Measurements from ENCODE around the gene TBC1D4.
A peak's percentile ranks its signal among the peaks of the same experiment; 100 is the strongest.
"Not testable (repeated sequence)": the region's sequence is repeated elsewhere in the genome, so short reads cannot be mapped to it uniquely, and the experiment has no call there.

TBC1D4 gene

GRCh38 chr13:75369981-75370380 is 112.0 kb downstream of the TBC1D4 start:
- no peak for FAIRE-seq
- no peak for TF ChIP-seq POLR2A (IDR thresholded peaks at IDR 0.05; ENCODE audit: low read depth, low read length)
- no peak for DNase-seq (ENCODE audit: insufficient read length, low spot score)

GRCh38 chr13:75368167-75368566 is 113.8 kb downstream of the TBC1D4 start:
- DNase-seq (ENCODE audit: insufficient read length, low spot score) = no peak
- no peak for TF ChIP-seq POLR2A (IDR thresholded peaks at IDR 0.05; ENCODE audit: low read depth, low read length)
- FAIRE-seq = peak; percentile 96

DNA sequence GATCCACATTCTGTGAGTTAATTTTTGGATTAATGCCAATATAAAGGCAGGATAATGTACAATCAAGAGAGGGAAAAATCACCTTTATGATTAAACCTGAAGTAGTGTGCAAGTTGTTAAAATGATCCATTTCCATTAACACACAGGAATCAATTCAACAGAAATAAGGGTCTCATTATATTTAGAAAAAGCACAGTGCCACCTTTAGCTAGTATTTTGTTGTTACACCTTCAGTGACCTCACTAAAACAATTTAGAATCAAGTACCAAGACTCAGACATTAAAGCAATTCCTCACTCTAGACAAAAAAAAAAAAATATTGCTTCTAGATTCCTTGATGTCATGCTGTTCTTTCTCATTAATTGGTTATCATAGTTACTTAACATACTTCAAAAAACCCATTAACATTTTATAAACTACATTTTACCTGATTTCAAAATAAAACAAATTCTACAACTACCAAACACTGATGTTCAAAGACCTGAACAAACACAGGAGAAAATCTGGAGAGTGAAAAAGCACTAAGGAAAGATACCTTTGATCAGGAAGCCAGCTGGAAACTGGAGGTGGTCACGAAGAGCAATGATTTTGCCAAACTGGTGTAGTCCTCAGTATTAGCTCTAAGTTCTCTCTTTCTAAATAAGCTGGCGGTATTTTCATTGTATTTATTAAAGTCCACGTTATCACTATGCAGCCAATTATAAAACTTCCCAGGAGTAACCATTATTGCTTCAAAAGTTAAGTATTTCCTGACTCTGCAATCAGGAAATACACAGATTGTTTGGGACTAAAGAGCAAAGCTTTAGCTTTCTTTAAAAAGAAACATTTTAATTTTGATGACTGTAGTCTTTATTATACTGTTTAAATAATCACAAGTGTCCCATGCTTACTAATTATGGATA is 115.3 kb downstream of the TBC1D4 start:
- peak; percentile 78 for FAIRE-seq
- DNase-seq (ENCODE audit: insufficient read length, low spot score) = no peak
- TF ChIP-seq POLR2A (IDR thresholded peaks at IDR 0.05; ENCODE audit: low read depth, low read length) = no peak

- TF ChIP-seq POLR2A (IDR thresholded peaks at IDR 0.05; ENCODE audit: low read depth, low read length) = no peak
- DNase-seq (ENCODE audit: insufficient read length, low spot score) (peak; percentile 18), FAIRE-seq (peak; percentile 99)
Observed at GRCh38 chr13:75365724-75366173, 116.2 kb downstream of the TBC1D4 start.

DNA sequence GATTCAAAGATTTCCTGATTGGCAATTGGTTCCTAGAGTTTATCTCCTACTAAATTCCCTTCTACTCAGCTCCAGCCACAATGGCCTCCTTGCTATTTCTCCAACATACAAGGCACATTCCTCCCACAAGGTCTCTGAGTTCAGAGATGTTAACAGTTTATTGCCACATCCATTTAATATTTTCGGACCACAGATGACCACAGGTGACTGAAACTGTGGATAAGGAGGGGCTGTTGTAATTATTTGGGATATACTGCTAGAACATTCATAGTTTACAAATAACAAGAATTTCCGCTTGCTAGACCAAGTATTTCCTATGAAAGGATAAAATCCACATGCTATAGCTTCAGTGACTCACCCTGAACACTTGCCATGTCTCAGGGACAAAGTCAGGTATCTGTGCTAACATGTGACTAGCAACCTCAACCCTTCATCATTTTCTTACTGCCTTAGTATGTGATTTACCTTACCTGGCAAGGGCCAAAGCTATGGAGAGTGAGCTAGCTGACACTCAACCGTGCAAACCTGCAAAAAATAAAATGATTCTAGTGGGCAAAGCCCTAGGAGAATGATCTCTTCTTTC is 117.7 kb downstream of the TBC1D4 start:
- FAIRE-seq (peak; percentile 84), DNase-seq (ENCODE audit: insufficient read length, low spot score) (no peak)
- no peak for TF ChIP-seq POLR2A (IDR thresholded peaks at IDR 0.05; ENCODE audit: low read depth, low read length)

GRCh38 chr13:75363371-75363770 is 118.6 kb downstream of the TBC1D4 start:
- DNase-seq (ENCODE audit: insufficient read length, low spot score) (no peak), FAIRE-seq (no peak)
- TF ChIP-seq POLR2A (IDR thresholded peaks at IDR 0.05; ENCODE audit: low read depth, low read length) = no peak

GRCh38 chr13:75362026-75362425 is 119.9 kb downstream of the TBC1D4 start:
- TF ChIP-seq POLR2A (IDR thresholded peaks at IDR 0.05; ENCODE audit: low read depth, low read length) = no peak

GRCh38 chr13:75360170-75360569 is 121.8 kb downstream of the TBC1D4 start:
- no peak for FAIRE-seq
- no peak for DNase-seq (ENCODE audit: insufficient read length, low spot score)
- TF ChIP-seq POLR2A (IDR thresholded peaks at IDR 0.05; ENCODE audit: low read depth, low read length) = no peak

More at GRCh38 chr13:75362026-75362425, 119.9 kb downstream of the TBC1D4 start:
- DNase-seq (ENCODE audit: insufficient read length, low spot score) = no peak
- FAIRE-seq = no peak

DNA sequence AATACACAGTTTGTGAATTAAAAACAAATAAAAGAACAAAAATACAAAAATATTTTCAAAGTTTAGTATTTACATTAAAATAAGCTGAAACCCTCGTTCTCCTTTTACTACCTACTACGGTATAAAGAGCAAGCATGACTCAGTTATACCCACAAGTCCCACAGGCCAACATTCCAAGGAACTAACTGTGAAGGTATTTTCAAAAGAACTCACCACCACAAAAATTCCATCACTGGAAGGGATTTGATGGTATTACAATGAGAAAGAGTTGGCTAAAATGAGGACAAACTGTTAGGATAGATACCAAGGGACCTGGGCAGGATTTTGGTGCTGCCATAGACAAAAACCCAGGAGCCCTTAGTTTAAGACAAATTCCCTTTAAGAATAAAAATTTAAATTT is 122.7 kb downstream of the TBC1D4 start:
- DNase-seq (ENCODE audit: insufficient read length, low spot score) = peak; percentile 41
- no peak for TF ChIP-seq POLR2A (IDR thresholded peaks at IDR 0.05; ENCODE audit: low read depth, low read length)
- peak; percentile 98 for FAIRE-seq

DNA sequence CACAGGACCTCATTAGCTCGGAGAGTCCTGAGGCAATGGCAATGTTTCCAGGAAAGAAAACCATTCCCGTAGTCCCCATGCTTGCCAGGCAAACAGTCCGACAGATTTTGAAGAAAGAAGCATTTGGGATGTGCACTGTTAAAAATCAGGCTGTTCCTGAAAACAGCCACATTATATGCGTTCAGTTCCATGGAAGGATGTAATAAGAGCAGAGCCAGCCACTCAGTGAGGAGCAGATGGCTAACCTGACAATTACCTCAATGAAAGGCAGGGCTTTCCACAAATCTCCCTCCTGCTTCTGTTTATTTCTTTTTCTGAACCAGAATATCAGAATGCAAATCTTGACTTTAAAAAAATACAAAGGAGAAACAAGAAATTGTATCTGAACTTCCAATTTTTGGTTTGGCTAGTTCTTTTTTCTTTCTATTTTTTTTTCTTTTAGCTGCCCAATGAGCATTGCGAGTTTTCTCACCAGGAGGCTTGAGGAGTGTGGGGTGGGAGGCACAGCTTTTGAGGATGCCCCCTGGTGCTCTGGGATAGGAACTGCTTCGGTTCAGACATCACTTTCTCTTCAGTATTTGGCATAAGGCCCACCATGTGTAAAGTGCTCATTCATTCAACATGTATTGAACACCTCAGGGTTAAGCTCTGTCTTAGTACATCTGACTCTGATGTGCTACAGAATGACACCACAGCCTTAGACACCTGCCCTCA is 124.2 kb downstream of the TBC1D4 start:
- DNase-seq (ENCODE audit: insufficient read length, low spot score) (peak; percentile 41), FAIRE-seq (peak; percentile 97)
- TF ChIP-seq POLR2A (IDR thresholded peaks at IDR 0.05; ENCODE audit: low read depth, low read length) = no peak

DNA sequence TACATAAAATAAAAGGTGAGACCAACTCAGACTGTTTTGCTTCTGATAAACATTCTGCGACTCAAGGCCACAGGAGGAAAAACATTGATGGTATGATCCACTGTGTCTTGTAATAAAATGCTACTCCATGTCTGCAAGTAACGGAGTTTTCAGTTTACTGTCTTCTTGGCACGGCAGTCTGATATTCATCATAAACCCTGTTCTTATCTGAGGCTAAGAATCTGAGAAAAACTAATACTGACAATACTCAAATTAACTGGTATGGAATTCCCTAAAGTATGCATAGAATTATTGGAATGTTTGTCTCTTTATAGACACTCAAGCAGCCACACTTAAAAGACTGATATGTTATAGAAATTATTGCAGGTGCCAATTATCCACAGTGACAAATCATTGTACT is 125.5 kb downstream of the TBC1D4 start:
- DNase-seq (ENCODE audit: insufficient read length, low spot score) = no peak
- FAIRE-seq = no peak
- no peak for TF ChIP-seq POLR2A (IDR thresholded peaks at IDR 0.05; ENCODE audit: low read depth, low read length)

DNA sequence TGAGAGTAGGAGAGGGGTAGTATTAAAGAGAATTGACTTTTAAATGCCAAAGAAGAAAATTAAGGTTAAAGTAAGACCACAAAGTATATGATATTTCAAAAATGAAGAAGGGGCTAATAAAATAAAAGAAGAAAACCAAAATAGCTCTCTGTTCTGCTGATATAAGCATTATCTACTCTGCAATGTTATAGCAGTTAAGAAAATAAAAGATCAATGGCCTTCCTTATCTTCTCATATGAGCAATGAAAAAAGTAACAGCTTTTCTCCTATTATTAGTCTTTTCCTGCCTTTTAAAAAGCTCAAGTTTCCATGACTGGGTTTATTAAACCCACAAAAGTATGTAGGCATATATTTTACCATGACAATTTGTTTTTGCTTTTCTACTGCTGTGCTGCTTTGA is 126.4 kb downstream of the TBC1D4 start:
- DNase-seq (ENCODE audit: insufficient read length, low spot score) (no peak), FAIRE-seq (no peak)
- no peak for TF ChIP-seq POLR2A (IDR thresholded peaks at IDR 0.05; ENCODE audit: low read depth, low read length)

DNA sequence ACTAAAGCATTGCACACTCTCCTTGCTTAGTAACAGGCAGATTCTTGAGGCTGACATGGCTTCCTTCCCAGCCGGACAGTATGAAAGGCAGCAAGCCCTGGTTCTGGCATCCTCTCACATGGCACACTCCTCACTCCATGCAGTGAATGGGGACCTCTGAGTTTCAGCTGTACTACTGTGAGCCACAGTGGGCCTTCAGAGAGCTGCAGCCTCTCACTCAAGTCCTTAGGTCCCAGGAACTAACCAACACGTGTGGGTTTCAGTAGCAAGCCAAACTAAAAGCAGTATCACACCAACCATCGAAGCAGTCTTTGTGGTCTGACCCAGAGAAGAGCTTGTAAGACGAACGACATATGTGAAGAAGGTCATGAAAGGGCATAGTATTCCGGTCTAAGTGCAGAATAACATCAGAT is 128.2 kb downstream of the TBC1D4 start:
- DNase-seq (ENCODE audit: insufficient read length, low spot score) (no peak), FAIRE-seq (no peak)

DNA sequence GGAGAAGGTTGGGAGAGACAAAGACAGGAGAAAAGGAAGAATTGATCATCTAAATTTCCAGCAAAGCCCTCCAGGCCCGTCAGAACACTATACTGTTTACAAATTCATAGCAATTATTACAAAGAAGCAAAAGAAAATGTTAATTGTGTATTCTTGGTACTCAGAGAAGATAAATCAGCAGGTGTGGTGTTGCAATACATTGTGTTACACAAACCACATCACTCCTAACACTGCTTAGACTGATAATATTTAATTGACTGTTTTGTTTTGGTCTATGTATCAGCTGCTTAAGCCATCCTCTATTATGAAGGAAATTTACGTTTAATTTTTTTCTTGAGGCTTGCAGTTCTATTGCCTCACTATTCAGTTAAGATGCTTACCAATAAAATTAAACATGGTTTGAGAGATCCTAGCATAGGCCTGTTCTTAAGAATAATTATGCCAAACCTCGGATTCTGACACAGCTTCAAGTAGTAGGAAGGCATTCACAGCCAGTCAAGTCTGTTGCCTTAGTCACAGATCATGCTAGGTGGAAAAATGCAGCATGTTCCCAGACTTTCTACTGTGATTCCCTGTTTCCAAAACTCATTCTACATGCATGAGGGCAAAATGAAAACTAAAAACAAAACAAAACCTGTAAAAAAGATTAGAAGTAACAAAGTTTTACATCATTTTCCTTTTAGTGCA is 129.2 kb downstream of the TBC1D4 start:
- TF ChIP-seq POLR2A (IDR thresholded peaks at IDR 0.05; ENCODE audit: low read depth, low read length) = no peak
- FAIRE-seq = no peak
- no peak for DNase-seq (ENCODE audit: insufficient read length, low spot score)

More for the DNA sequence above, 128.2 kb downstream of the TBC1D4 start:
- TF ChIP-seq POLR2A (IDR thresholded peaks at IDR 0.05; ENCODE audit: low read depth, low read length) = no peak

DNA sequence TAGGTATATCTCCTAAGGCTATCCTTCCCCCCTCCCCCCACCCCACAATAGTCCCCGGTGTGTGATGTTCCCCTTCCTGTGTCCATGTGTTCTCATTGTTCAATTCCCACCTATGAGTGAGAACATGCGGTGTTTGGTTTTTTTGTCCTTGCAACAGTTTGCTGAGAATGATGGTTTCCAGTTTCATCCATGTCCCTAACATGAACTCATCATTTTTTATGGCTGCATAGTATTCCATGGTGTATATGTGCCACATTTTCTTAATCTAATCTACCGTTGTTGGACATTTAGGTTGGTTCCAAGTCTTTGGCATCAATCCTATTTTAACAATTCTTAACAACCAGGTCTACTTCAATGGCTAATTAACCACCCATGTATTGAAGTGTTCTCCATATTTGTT is 130.4 kb downstream of the TBC1D4 start:
- FAIRE-seq; DNase-seq (ENCODE audit: insufficient read length, low spot score): not testable (repeated sequence)

Measured in H54 (cell line).